RWPE2 (cell line): ENCODE data around the gene PRDM1.

Source experiments
- ATAC-seq: fragments of 200-7000 bp; cut with Tn5 transposase; 3 replicates; pipeline ENCODE4 v1.9.1; 2021; ENCODE audit warnings: low read depth
- DNase-seq: peaks from one replicate; pipeline ENCODE4 v3.0.0-alpha.2; 2020; ENCODE audit warnings: low spot score
- H3K27ac ChIP-seq: fragments of 450-650 bp; 2 replicates; pipeline ENCODE4 v1.5.1; 2017; ENCODE audit warnings: mild to moderate bottlenecking; ENCODE audit not compliant: poor library complexity, severe bottlenecking
- H3K27me3 ChIP-seq: fragments of 250-450 bp; sonication (Bioruptor Pico); 2 replicates; pipeline ENCODE4 v1.5.1; 2021; ENCODE audit warnings: mild to moderate bottlenecking, moderate library complexity; ENCODE audit not compliant: insufficient read depth, poor library complexity, severe bottlenecking
- H3K36me3 ChIP-seq: fragments of 250-450 bp; sonication (Bioruptor Pico); 2 replicates; pipeline ENCODE4 v1.5.1; 2020; ENCODE audit warnings: low read depth, mild to moderate bottlenecking, moderate library complexity
- H3K4me1 ChIP-seq: fragments of 250-450 bp; sonication (Bioruptor Pico); 2 replicates; pipeline ENCODE4 v1.5.1; 2021; ENCODE audit warnings: mild to moderate bottlenecking, moderate library complexity; ENCODE audit not compliant: insufficient read depth, poor library complexity, severe bottlenecking
- H3K4me3 ChIP-seq: fragments of 250-450 bp; sonication (Bioruptor Pico); 2 replicates; pipeline ENCODE4 v1.5.1; 2021; ENCODE audit warnings: mild to moderate bottlenecking, moderate library complexity; ENCODE audit not compliant: severe bottlenecking
- H3K9me3 ChIP-seq: fragments of 250-450 bp; sonication (Bioruptor Pico); 2 replicates; pipeline ENCODE4 v1.5.1; 2021; ENCODE audit warnings: mild to moderate bottlenecking, moderate library complexity; ENCODE audit not compliant: severe bottlenecking
- TF ChIP-seq, protein P1 (sequence below): fragments of 450-650 bp; IDR thresholded peaks from one replicate; pipeline ENCODE4 v1.5.1; 2017; ENCODE audit warnings: mild to moderate bottlenecking, moderate library complexity; ENCODE audit not compliant: poor library complexity, severe bottlenecking

Gene PRDM1

DNA sequence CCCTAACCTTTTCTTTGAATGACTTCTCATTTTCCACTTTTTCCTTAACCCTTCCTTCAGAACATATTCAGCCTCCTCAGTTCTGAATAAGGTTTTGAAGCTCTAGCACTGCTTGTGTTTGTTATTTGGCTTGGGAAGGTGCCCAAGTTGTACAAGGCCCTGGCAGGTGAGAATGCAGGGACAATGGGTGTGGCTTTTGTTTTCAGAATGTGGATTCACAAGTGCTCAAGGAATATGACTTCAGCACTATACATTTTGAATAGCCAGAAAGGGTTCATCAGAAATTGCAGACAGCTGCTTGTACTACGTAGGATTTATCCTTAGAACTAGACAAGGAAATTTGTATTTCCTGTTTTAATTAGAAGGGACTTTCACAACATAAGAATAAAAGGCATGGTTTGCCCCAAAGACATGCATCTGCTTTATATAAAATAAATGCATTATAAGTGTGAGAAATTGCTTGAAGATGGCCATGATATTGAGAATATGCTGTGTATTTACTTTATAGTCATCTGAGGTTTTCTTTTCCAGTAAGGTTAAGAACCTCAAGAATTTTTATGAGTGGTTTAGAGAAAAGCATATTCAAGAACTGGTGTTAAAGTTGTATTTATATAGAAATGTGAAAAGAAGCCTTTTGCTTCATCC lies 29.3 kb upstream of the PRDM1 start:
- no peak for ATAC-seq
- Histone ChIP-seq H3K36me3 (no peaks in the 10 kb centered on the region), H3K27me3 (no peaks in the 10 kb centered on the region), H3K4me3 (no peak overlapping the region), H3K9me3 (no peaks in the 10 kb centered on the region), H3K27ac (no peak overlapping the region), H3K4me1 (no peaks in the 10 kb centered on the region)
- TF ChIP-seq, protein P1, sequence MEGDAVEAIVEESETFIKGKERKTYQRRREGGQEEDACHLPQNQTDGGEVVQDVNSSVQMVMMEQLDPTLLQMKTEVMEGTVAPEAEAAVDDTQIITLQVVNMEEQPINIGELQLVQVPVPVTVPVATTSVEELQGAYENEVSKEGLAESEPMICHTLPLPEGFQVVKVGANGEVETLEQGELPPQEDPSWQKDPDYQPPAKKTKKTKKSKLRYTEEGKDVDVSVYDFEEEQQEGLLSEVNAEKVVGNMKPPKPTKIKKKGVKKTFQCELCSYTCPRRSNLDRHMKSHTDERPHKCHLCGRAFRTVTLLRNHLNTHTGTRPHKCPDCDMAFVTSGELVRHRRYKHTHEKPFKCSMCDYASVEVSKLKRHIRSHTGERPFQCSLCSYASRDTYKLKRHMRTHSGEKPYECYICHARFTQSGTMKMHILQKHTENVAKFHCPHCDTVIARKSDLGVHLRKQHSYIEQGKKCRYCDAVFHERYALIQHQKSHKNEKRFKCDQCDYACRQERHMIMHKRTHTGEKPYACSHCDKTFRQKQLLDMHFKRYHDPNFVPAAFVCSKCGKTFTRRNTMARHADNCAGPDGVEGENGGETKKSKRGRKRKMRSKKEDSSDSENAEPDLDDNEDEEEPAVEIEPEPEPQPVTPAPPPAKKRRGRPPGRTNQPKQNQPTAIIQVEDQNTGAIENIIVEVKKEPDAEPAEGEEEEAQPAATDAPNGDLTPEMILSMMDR = no peak
- DNase-seq = no peak

DNA sequence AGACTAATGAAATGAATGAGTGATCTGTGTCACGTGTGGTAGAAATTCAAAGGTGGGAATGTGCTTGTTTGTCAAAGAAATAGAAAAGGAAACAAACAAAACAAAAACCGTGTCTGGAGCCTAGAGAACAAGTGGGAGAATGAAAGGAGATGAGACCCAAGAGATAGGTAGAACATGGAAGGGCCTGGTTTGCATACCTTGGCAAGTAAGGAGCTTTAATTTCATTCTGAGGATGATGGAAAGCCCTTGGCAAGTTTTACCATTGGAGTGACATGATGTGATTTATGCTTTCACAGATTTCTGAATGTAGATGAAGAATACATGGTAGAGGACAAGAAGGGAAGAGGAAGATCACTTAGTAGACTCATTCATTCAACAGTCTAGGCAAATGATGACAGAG lies 26.8 kb upstream of the PRDM1 start:
- H3K27me3 ChIP-seq = no peaks in the 10 kb centered on the region
- ATAC-seq = no peak
- DNase-seq = no peak
- peaks cover 15% of the 10 kb centered on the region for H3K4me1 ChIP-seq
- H3K4me3 ChIP-seq = no peak overlapping the region
- TF ChIP-seq, protein P1 = no peak
- H3K27ac ChIP-seq = no peak overlapping the region
- no peaks in the 10 kb centered on the region for H3K36me3 ChIP-seq
- H3K9me3 ChIP-seq = no peaks in the 10 kb centered on the region

DNA sequence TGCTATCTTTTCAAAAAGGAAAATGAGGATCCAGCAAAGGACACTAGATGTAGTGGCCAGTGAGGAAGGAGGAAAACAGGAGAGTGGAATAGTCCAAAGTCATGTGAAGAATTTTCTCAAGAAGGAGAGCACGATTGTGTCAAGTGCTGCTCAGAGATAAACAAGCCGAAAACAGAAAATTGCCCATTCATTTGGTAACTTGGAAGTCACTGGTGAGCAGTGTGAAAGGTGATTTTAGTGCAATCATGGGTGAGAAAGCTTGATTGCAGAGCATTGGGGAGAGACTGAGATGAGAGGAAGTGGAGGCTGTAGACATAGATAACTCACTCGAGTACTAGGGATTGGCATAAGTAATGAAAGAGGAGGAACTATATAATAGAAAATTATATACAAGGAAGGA lies 26.0 kb upstream of the PRDM1 start:
- TF ChIP-seq, protein P1 = no peak
- Histone ChIP-seq H3K36me3 (no peaks in the 10 kb centered on the region), H3K27ac (no peak overlapping the region), H3K27me3 (no peaks in the 10 kb centered on the region), H3K9me3 (no peaks in the 10 kb centered on the region), H3K4me3 (no peak overlapping the region), H3K4me1 (peaks cover 17% of the 10 kb centered on the region)
- ATAC-seq (no peak), DNase-seq (no peak)

DNA sequence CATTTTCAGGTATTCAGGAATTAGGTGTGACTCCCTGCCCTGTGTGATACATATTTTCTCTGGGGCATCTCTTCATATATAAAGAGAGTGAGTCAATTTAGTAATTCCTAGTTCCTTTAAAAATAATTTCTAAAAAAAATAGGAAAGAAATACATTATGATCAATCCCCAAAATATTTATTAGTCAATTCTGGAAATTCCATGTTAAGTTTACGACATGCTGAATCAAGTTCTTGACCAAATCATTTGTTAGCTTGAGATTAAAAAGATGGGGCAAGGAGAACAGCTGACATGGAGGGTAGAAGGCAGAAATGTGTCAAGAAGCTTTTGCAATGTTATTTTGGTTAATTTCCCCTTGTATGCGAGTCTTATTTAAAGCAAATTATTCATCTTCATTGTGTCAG lies 22.7 kb upstream of the PRDM1 start:
- ATAC-seq = peak; percentile 93
- Histone ChIP-seq H3K27ac (peak overlapping the region; percentile 81), H3K4me3 (no peak overlapping the region)

DNA sequence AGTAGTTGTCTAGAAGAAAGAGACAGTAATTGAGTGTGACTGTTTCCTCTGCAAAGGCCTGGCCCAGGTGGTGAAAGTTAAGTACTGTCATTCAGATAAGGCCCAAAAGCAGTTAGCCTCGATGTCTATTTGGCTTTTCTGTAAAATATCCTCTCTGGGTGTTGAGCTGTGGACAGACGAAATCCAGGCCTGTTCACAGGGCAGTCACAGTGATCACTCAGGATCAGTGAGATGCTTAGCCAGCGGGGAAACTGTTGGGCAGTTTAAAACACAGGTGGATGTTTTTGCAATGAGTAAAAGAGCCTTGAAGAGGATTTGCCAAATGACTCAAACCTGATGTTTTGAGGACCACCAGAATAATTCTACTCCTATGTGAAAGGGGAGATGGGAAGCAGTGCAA lies 22.0 kb upstream of the PRDM1 start:
- TF ChIP-seq, protein P1 = no peak
- no peak for DNase-seq
- Histone ChIP-seq H3K4me1 (peaks cover 17% of the 10 kb centered on the region), H3K4me3 (no peak overlapping the region), H3K36me3 (no peaks in the 10 kb centered on the region), H3K27ac (peak overlapping the region; percentile 81), H3K27me3 (no peaks in the 10 kb centered on the region), H3K9me3 (no peaks in the 10 kb centered on the region)
- ATAC-seq = no peak

More for the DNA sequence above, 22.7 kb upstream of the PRDM1 start:
- H3K27me3 ChIP-seq = no peaks in the 10 kb centered on the region
- H3K9me3 ChIP-seq = no peaks in the 10 kb centered on the region
- H3K4me1 ChIP-seq = peaks cover 17% of the 10 kb centered on the region
- no peaks in the 10 kb centered on the region for H3K36me3 ChIP-seq
- no peak for DNase-seq
- TF ChIP-seq, protein P1 = no peak
